Fibroblast of gingiva (primary cell): ENCODE measurements around the gene RNF14.
"Not testable (repeated sequence)": the region's sequence is repeated elsewhere in the genome, so short reads cannot be mapped to it uniquely, and the experiment has no call there.

Experiments used
- DNase-seq: peaks from one replicate; pipeline ENCODE4 v3.0.0-alpha.2; 2011; ENCODE audit warnings: low read depth

The RNF14 gene

DNA sequence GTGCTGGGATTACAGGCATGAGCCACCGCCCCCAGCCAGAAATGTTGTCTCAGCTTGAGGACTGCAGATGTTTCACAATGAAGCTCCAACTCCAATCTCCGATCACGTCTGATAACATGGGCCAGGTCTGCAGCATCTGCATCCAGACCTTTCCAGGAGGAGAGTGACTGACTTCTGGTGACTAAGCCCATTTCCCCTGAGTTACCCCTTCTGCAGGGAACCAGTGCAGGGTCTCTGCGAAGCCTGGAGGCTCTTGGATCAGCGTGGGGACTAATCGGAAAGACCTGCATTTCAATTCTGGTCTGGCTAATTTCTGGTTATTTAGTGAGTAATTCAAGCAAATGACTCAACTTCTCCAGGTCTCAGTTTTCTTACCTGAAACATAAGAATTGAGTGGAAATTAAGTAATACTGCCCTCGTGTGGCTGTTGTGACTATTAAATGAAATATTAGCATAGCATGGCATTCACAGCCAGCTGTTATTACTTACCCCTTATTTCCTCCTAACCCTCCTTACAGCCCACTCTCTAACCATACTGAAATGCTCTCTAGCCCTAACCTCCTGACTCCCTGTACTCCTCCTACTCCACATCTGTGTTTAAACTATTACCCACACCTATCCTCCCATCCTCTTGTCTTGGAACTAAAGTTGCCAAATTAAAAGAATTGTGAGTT, 46.1 kb downstream of the RNF14 start:
- DNase-seq: peak; percentile 38

DNA sequence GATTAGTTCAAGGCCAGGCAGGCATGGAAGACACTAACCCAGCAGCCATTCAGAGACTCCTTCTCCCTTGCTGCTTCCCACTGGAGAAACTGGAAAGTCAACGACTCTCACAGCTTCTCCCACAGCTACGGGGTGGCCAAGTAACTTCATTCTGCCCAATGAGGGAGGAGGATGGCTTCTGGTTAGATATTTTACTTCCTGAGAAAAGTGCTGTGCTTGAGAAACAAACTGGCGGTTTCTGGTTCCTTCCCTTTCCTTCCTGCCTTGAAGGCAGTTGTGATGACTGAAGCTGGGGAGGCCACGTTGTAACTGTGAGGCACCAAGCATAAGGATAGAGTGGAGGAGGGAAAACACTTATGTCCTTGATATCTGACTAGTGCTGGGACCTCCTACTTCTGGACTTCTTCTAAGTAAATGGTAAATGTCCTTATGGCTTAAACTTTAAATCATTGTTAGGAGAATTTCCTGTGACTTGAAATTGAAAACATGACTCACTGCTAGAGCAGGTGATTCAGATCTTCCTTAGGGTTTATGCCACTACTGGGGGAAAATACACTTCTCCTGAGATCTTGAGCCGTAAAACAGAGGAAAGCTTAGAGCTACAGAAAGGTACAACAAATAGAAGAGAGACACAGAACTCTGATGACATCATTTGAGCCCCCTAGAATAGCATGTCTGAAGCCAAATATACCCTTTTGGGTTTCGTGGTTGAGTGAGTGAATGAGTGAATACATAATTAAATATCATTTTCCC, 47.1 kb downstream of the RNF14 start:
- DNase-seq: no peak

DNA sequence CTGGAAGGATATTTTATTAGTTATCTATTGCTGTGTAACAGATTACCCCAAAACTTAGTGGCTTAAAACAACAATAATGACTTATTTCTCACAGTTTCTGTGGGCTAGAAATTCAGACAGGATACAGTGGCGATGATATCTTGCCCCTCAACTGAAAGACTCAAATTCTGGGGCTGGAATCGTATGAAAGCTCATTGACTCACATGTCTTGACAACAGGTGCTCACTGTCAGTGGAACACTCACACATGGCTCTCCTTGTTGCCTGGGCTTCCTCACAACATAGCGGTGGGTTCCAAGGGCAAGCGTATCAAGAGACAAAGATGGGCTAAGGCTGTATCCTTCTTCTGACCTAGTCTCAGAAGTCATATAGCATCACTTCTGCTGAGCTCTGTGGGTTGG, 47.7 kb downstream of the RNF14 start:
- no peak for DNase-seq

DNA sequence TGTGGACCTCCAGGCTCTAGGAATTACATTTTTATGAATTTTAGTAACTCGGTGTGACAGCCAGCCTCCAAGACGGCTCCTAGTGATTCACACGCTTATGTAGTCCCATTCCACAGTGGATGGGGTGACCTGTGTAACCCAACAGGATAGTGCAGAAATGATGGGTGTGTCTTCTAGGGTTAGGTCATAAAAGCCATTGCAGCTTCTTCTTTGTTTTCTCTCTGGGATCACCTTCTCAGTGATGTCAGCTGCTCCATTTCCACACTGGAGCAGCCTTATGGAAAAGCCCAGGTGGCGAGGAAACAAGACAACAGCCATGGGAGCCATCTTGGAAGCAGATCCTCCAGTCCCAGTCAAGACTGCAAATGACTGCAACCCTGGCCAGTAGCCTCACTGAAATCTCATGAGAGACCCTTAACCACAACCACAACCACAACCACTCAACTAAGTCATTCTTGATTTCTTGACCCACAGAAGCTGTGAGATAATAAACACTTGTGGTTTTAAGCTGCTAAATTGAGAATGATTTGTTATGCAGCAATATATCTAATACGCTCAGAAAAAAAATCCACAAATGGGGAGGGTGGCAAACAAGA, 49.0 kb downstream of the RNF14 start:
- no peak for DNase-seq

DNA sequence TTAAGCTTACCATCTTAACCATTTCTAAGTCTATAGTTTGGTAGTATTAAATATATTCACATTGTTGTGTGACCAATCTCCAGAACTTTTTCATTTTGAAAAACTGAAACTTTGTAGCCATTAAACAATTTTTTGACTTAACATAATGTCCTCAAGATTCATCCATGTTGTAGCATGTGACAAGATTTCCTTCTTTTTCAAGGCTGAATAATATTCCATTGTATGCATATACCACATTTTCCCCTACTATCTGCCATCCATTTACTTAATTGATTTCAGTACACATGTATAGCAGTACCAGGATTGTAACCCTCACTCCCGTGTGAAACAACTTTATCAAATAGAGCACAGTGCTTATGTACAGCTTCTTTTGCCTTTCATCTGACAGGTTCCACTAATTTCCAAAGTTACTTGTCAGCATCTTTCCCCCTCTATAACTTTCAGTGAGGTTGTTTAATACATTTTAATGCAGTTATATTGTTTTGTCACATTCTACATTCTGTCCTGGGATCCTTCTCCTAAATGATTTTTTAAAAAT, 51.3 kb downstream of the RNF14 start:
- DNase-seq: no peak

DNA sequence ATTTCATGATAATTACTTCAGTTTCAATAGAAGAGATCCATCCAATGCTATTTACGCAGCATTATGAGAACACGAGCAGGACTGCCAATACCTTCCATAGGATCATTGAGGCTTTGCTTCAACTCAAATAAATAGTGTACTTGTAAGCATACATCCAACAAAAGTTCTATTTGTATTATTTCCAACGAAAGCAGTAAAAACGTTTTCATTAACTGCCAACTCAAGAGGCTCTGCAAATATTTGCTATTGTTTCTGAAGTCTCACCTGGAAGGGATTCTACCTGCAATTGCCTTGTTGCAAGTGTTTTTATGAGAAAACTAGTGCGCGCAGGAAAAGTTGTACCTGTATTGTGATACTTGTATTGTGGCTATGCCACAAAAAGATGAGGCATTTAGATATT, 54.9 kb downstream of the RNF14 start:
- DNase-seq: no peak

DNA sequence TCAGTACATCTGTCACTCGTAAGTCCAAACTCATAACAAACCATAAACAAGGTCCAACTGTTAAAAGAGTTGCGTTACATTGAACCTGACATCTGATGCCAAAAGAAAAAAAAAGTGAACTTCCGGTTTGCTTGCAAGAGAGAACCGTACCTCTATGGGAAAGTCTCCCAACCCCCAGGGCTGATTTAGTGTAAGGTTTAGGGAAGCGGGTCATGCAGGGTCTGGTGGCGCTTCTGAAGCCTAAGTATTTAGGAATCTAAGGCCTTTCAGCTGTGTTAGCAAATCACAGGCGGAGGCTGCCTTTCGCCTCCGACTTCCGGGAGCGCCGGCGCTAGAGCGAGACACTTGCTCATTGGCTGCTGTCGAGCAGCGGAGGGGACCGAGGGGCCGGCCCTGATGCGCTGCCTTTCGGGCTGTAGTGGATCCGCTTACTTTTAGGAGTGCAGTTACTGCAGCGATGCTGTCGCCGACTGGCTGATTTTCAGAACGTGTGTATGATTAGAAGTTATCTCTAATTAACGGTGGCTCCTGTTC, 55.9 kb downstream of the RNF14 start:
- DNase-seq: peak; percentile 83

DNA sequence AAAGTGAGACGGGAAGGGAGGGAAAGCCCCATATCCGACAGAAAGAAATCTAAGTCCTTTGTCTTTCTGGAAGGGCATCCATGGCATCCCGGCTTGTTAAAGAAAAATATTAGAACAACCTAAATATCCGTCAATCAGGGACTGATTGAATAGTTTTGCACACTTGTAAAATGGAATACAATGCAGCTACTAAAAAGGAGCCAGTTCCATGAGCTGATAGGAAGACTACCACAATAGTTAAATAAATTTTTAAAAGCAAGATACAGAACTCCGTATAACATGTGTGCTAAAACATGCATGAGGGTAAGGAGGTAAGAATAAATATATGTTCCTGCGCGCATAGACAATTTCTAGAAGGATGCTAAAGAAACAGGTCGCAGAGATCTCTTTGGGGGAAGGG, 56.7 kb downstream of the RNF14 start:
- DNase-seq: no peak

DNA sequence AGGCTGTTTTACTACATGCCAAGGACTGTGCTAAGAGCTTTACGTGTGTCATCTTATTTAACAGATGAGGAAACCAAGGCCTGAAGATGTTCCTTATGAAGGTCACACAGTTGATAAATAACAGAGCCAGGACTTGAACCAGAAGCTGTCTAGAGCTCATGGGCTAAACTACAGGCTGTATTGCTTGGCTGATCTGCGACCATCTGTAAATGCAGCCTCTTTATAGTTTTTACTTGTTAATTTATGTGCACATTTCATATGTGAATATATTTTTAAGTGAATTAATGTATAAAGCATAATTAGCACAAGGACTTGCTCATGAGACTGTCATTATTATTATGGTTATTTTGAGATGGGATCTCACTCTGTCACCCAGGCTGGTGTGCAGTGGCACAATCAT, 63.2 kb downstream of the RNF14 start:
- no peak for DNase-seq

DNA sequence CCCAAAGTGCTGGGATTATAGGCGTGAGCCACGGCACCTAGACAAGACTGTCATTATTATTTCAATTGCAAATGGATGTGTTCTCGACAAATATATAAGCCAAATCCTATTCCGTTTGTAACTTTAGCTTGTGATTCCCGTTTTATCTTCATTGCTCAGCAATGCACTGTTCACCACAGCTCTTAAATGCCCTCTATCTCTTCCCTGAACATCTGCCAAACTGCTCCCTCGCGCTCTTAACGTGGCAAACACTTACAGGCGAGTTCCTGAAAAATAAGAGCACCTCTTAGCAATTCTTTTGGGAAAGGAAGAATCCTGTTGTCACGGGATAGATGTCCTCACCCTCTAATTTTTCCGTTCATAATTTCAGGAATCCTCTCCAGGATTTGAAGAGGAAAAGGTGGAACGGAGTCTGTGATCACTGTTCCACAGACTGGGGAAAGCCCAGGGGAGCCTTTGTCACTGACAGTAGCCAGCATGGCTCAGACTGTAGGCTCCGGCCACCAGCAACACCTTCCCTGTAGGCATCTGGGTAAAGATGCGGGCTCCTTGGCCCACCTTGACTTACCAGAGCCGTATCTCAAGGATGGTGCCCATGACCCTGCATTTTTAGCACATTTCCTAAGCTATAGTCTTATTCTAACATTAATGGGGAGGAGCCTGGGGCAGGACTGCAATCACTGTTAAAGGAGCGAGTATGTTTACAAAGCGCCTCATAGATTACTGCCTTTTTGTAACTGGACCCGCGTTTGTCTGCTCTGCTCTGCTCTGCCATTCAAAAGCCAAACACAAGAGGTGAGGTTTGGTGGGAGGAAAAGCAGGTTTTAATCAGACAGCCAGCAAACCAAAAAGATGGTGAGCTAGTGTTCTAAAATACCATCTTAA, 64.1 kb downstream of the RNF14 start:
- no peak for DNase-seq

DNA sequence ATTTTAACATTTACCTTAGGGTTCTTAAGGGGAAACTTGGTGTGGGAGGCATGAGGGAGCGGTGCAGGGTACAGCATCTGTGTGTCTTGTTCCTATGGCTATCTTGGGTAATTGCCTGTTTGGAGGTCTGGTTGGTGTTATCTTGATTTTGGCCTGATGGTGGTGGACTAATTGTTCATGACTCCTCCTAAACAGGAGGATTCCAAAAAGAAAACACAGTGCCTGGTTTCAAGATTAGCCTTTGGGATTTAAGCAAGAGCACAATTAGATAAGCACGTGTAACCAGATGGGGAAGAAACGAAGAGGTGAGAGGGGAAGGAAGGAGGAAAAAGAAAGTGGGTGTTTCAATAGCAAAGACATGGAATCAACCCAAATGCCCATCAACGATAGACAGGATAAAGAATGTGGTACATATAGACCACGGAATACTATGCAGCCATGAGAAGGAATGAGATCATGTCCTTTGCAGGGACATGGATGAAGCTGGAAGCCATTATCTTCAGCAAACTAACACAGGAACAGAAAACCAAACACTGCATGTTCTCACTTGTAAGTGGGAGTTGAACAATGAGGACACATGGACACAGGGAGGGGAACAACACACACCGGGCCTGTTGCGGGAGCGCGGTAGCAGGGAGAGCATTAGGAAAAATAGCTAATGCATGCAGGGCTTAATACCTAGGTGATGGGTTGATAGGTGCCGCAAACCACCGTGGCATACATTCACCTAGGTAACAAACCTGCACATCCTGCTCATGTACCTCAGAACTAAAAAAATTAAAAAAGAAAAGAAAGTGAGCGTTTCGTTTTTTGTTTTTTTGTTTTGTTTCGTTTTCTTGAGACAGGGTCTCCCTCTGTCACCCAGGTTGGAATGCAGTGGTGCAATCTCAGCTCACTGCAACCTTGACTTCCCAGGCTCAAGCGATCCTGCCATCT, 65.0 kb downstream of the RNF14 start:
- not testable (repeated sequence) for DNase-seq

DNA sequence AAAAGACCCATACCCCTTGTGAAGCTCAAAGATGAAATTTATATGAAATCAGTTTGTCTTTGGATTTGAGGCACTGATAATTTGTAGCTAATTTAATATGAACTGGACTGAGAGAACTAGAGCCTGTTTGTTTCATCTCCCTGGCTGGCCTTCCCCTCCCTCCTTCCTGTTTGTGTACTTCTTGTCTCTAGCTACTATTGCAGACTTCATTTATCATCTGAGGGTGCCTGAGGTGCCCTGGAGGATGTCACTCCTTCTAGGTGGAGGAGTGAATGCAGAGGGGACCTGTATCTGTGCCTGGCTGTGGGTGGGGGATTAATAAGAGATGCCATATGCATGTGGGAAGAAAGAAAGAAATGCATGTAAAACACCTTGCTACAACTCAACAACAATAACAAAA, 66.1 kb downstream of the RNF14 start:
- DNase-seq: no peak

DNA sequence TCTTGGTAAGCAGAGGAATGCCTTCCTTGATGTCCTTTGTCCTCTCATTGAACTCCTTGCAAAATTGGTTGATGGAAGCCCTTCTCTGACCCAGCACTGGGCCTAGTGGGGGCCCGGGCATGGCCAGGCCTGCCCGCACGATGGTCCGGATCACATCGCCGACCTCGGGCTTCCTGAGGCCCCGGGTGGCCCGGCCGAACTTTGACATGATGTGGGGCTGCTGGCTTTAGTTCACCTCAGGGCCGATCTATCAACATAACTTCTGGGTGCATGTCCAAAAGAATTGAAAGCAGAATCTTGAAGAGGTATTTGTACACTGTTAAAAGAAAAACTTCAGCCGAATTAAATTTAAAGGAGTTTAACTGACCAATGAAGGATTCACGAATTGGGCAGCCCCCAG, 68.0 kb downstream of the RNF14 start:
- DNase-seq: no peak

DNA sequence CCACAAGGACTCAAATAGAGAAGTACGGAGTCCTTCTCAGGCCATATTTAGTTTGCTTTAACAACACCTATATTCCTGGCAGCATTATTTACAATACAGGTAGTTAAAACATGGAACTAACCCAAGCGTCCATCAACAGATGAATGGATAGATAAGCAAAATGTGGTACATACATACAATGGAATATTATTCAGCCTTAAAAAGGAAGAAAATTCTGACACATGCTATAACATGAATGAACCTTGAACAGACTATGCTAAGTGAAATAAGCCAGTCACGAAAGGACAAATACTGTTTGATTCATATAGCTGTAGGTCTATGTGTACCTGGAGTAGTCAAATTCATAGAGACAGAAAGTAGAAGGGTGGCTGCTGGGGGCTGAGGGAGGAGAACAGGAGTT, 68.7 kb downstream of the RNF14 start:
- not testable (repeated sequence) for DNase-seq

DNA sequence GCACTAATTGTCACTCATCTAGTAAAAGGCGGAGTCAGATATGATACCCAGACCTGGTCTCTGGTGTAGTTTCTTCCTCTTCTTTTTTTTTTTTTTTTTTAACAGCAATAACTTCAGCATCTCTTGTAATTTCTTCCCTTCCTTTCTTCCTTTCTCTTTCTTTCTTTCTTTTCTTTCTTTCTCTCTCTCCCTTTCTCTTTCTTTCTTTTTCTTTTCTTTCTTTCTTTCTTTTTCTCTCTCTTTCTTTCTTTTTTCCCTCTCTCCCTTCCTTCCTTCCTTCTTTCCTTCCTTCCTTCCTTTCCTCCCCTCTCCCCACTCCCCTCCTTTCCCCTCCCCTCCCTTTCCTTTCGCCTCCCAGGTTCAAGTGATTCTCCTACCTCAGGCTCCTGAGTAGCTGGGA, 69.8 kb downstream of the RNF14 start:
- DNase-seq: no peak
